ENCODE measurements around the gene DAGLB. TPM values are rescaled to one million over a fixed set of nuclear protein-coding genes. Genes with fewer than 3 reads are reported as not detected.
"Not testable (repeated sequence)": the region's sequence is repeated elsewhere in the genome, so short reads cannot be mapped to it uniquely, and the experiment has no call there.

The DAGLB gene
- polyA plus RNA-seq, 3 donors, result 15.2 to 47.0 (median 16.4) TPM

DNA sequence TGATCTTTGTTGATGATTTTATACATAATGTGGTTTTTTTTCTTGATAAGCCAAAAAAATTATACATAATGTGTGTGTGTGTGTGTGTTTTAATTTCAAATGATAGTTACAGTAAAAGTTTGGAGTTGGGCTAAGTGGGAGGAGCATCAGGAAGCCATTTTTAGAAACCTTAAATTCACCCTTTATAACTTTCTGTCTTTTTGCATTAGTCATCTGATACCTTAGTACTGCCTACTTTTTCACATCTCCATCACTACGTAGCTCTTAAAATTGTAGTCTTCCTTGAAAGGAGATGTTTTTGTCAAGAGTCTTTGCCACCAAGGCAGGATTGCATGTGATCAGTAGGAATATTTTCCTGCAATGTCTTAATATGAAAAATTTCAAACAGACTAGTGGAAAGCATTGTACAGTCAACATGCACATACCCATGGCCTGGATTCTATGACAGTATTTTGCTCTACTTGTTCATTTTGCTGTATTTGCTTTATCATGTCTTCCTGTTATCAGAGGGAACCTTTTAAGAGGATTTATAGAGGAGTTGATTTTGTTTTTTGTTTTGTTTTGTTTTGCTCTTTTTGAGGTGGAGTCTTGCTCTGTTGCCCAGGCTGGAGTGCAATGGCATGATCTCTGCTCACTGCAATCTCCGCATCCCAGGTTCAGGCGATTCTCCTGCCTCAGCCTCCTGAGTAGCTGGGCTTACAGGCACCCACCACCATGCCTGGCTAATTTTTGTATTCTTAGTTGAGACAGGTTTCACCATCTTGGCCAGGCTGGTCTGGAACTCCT is 67.3 kb downstream of the DAGLB start:
- H3K4me1 Mint-ChIP-seq, result peaks cover 84% of the 10 kb centered on the region

GRCh38 chr7:6379886-6380285 is 67.9 kb downstream of the DAGLB start:
- Histone ChIP-seq H2AFZ (ENCODE audit: insufficient read depth, low read depth, low read length, poor library complexity, severe bottlenecking) (no peak overlapping the region), H3K36me3 (replicated peaks in 1 of 2; ENCODE audit: control insufficient read depth in 1 of 2, insufficient read depth in 2 of 2, low read length in 2 of 2) (peaks cover 0 to 9% of the 10 kb centered on the region in 2 donors), H3K4me3 (replicated peaks in 1 of 3; ENCODE audit: low read depth in 2 of 3, low read length in 3 of 3) (no peak overlapping the region), H3K27ac (ENCODE audit: low read depth in 1 of 2, low read length in 2 of 2) (peak overlapping the region in 1 of 2 donors; percentile 98), H3K9me3 (replicated peaks in 1 of 2; ENCODE audit: control insufficient read depth in 1 of 2, insufficient read depth in 1 of 2, low read length in 2 of 2) (no peaks in the 10 kb centered on the region), H3K27me3 (ENCODE audit: control insufficient read depth in 2 of 2, insufficient read depth in 2 of 2, low read length in 2 of 2) (no peaks in the 10 kb centered on the region), H4K20me1 (ENCODE audit: insufficient read depth, low read length) (peaks cover 99% of the 10 kb centered on the region), H3K4me1 (ENCODE audit: control insufficient read depth in 1 of 2, insufficient read depth in 2 of 2, low read length in 2 of 2) (peaks cover 93 to 96% of the 10 kb centered on the region in 2 donors), H3K9ac (ENCODE audit: insufficient read depth, low read length, poor library complexity, severe bottlenecking) (no peak overlapping the region), H3K4me2 (replicated peaks; ENCODE audit: extremely low read depth, low read length, poor library complexity, severe bottlenecking) (no peak overlapping the region), H3K79me2 (ENCODE audit: insufficient read depth, low read length) (peaks cover 100% of the 10 kb centered on the region)
- Mint-ChIP-seq H3K4me3 (no peak overlapping the region), H3K36me3 (peaks cover 18 to 34% of the 10 kb centered on the region in 2 donors), H3K4me1 (peaks cover 80% of the 10 kb centered on the region), H3K27me3 (ENCODE audit: low read depth in 3 of 3) (no peaks in the 10 kb centered on the region), H3K9me3 (no peaks in the 10 kb centered on the region), H3K27ac (peak overlapping the region in 6 of 7 donors; percentile 64 to 99 (median 76))
- intact Hi-C loops (cut with micrococcal nuclease), result no loop called here
- no CpG with 5 or more reads among the region's 7 CpGs for WGBS (ENCODE audit: insufficient coverage)
- TF ChIP-seq CTCF (IDR thresholded peaks at IDR 0.05), result no peak
- DNase-seq, result no peak

More for the DNA sequence above, 67.3 kb downstream of the DAGLB start:
- Histone ChIP-seq H3K9me3 (replicated peaks in 1 of 2; ENCODE audit: control insufficient read depth in 1 of 2, insufficient read depth in 1 of 2, low read length in 2 of 2) (no peaks in the 10 kb centered on the region), H3K27me3 (ENCODE audit: control insufficient read depth in 2 of 2, insufficient read depth in 2 of 2, low read length in 2 of 2) (no peaks in the 10 kb centered on the region), H3K79me2 (ENCODE audit: insufficient read depth, low read length) (peaks cover 100% of the 10 kb centered on the region), H3K27ac (ENCODE audit: low read depth in 1 of 2, low read length in 2 of 2) (peak overlapping the region; percentile 41 to 98), H3K36me3 (replicated peaks in 1 of 2; ENCODE audit: control insufficient read depth in 1 of 2, insufficient read depth in 2 of 2, low read length in 2 of 2) (peaks cover 0 to 9% of the 10 kb centered on the region in 2 donors), H3K4me1 (ENCODE audit: control insufficient read depth in 1 of 2, insufficient read depth in 2 of 2, low read length in 2 of 2) (peaks cover 97 to 98% of the 10 kb centered on the region in 2 donors), H2AFZ (ENCODE audit: insufficient read depth, low read depth, low read length, poor library complexity, severe bottlenecking) (no peak overlapping the region), H3K4me3 (replicated peaks in 1 of 3; ENCODE audit: low read depth in 2 of 3, low read length in 3 of 3) (no peak overlapping the region), H4K20me1 (ENCODE audit: insufficient read depth, low read length) (peaks cover 99% of the 10 kb centered on the region), H3K9ac (ENCODE audit: insufficient read depth, low read length, poor library complexity, severe bottlenecking) (no peak overlapping the region), H3K4me2 (replicated peaks; ENCODE audit: extremely low read depth, low read length, poor library complexity, severe bottlenecking) (no peak overlapping the region)
- Mint-ChIP-seq H3K9me3 (no peaks in the 10 kb centered on the region), H3K36me3 (peaks cover 18 to 34% of the 10 kb centered on the region in 2 donors), H3K27ac (peak overlapping the region; percentile 78 to 99 (median 97)), H3K4me3 (no peak overlapping the region), H3K27me3 (ENCODE audit: low read depth in 3 of 3) (peaks cover 0 to 2% (median 0%) of the 10 kb centered on the region in 3 donors)
- no peak for DNase-seq
- intact Hi-C loops (cut with micrococcal nuclease), result no loop called here
- WGBS (ENCODE audit: insufficient coverage), result 94% methylated on average over 2 of the region's 3 CpGs
- TF ChIP-seq CTCF (IDR thresholded peaks at IDR 0.05), result no peak

GRCh38 chr7:6378556-6378955 is 69.2 kb downstream of the DAGLB start:
- Mint-ChIP-seq H3K4me1 (peaks cover 69% of the 10 kb centered on the region), H3K27ac (peak overlapping the region; percentile 77 to 94 (median 85)), H3K4me3 (peak overlapping the region in 1 of 2 donors; percentile 17), H3K36me3 (peaks cover 18 to 29% of the 10 kb centered on the region in 2 donors)
- H3K4me2 ChIP-seq (replicated peaks; ENCODE audit: extremely low read depth, low read length, poor library complexity, severe bottlenecking), result peak overlapping the region; percentile 30
- peak overlapping the region; percentile 35 to 58 for H3K27ac ChIP-seq (ENCODE audit: low read depth in 1 of 2, low read length in 2 of 2)
- DNase-seq; H3K27me3 Mint-ChIP-seq (ENCODE audit: low read depth in 3 of 3); H3K36me3 ChIP-seq (replicated peaks in 1 of 2; ENCODE audit: control insufficient read depth in 1 of 2, insufficient read depth in 2 of 2, low read length in 2 of 2); intact Hi-C loops (cut with micrococcal nuclease); H3K9me3 Mint-ChIP-seq; H3K27me3 ChIP-seq (ENCODE audit: control insufficient read depth in 2 of 2, insufficient read depth in 2 of 2, low read length in 2 of 2); H3K9ac ChIP-seq (ENCODE audit: insufficient read depth, low read length, poor library complexity, severe bottlenecking); H3K9me3 ChIP-seq (replicated peaks in 1 of 2; ENCODE audit: control insufficient read depth in 1 of 2, insufficient read depth in 1 of 2, low read length in 2 of 2); H2AFZ ChIP-seq (ENCODE audit: insufficient read depth, low read depth, low read length, poor library complexity, severe bottlenecking): not testable (repeated sequence)
- no CpG with 5 or more reads among the region's 5 CpGs for WGBS (ENCODE audit: insufficient coverage)
- H4K20me1 ChIP-seq (ENCODE audit: insufficient read depth, low read length), result peaks cover 86% of the 10 kb centered on the region
- peak overlapping the region in 1 of 3 experiments; percentile 21 for H3K4me3 ChIP-seq (replicated peaks in 1 of 3; ENCODE audit: low read depth in 2 of 3, low read length in 3 of 3)
- peaks cover 89% of the 10 kb centered on the region for H3K79me2 ChIP-seq (ENCODE audit: insufficient read depth, low read length)
- H3K4me1 ChIP-seq (ENCODE audit: control insufficient read depth in 1 of 2, insufficient read depth in 2 of 2, low read length in 2 of 2), result peaks cover 82 to 83% of the 10 kb centered on the region in 2 donors

Data from CD14-positive monocyte (primary cell).